Neural progenitor cell (in vitro differentiated cells): Measurements from ENCODE around the gene ZNF385D. TPM values are rescaled to one million over a fixed set of nuclear protein-coding genes. Genes with fewer than 3 reads are reported as not detected.

Experiments used
- DNase-seq: peaks from one replicate; pipeline ENCODE4 v3.0.0-alpha.2; 2016; ENCODE audit warnings: low spot score
- H2AFZ ChIP-seq: fragments of 200-600 bp; sonication (generic); replicated peaks from 2 replicates; pipeline ENCODE4 v1.6.1; 2016; ENCODE audit warnings: antibody characterized with exemption
- H3F3A ChIP-seq: fragments of 200-600 bp; sonication (generic); 2 replicates; pipeline ENCODE4 v1.6.1; 2016; ENCODE audit warnings: antibody characterized with exemption, low read depth
- H3K27ac ChIP-seq: fragments of 200-600 bp; sonication (generic); 2 replicates; pipeline ENCODE4 v1.5.1; 2016; ENCODE audit warnings: mild to moderate bottlenecking
- H3K27me3 ChIP-seq: fragments of 200-600 bp; sonication (generic); 2 replicates; pipeline ENCODE4 v1.6.1; 2016; ENCODE audit warnings: mild to moderate bottlenecking, moderate library complexity
- H3K36me3 ChIP-seq: fragments of 200-600 bp; sonication (generic); 2 replicates; pipeline ENCODE4 v1.5.1; 2016
- H3K4me1 ChIP-seq: fragments of 200-600 bp; sonication (generic); 2 replicates; pipeline ENCODE4 v1.6.1; 2016; ENCODE audit warnings: mixed run types
- H3K4me2 ChIP-seq: fragments of 200-600 bp; sonication (generic); 2 replicates; pipeline ENCODE4 v1.6.1; 2016
- H3K4me3 ChIP-seq: fragments of 200-600 bp; sonication (generic); 2 replicates; pipeline ENCODE4 v1.5.1; 2016
- H3K79me2 ChIP-seq: fragments of 200-600 bp; sonication (generic); 2 replicates; pipeline ENCODE4 v1.6.1; 2016; ENCODE audit warnings: low read depth
- H3K9ac ChIP-seq: fragments of 200-600 bp; sonication (generic); 2 replicates; pipeline ENCODE4 v1.6.1; 2016
- H3K9me3 ChIP-seq: fragments of 200-600 bp; sonication (generic); 2 replicates; pipeline ENCODE4 v1.5.1; 2016; ENCODE audit warnings: low read depth
- H4K20me1 ChIP-seq: fragments of 200-600 bp; sonication (generic); 2 replicates; pipeline ENCODE4 v1.6.1; 2016; ENCODE audit warnings: low read depth
- H3K27ac Mint-ChIP-seq: 3 replicates; pipeline ENCODE4 v1.8.0; 2021; ENCODE audit warnings: mixed read lengths
- H3K27me3 Mint-ChIP-seq: 2 replicates; pipeline ENCODE4 v1.8.0; 2022; ENCODE audit warnings: low read depth, mild to moderate bottlenecking, inconsistent platforms, moderate library complexity, mixed read lengths; ENCODE audit not compliant: insufficient read depth
- H3K36me3 Mint-ChIP-seq: 3 replicates; pipeline ENCODE4 v1.8.0; 2021; ENCODE audit warnings: mixed read lengths
- H3K4me1 Mint-ChIP-seq: 3 replicates; pipeline ENCODE4 v1.8.0; 2021; ENCODE audit warnings: mixed read lengths
- H3K4me3 Mint-ChIP-seq: 3 replicates; pipeline ENCODE4 v1.8.0; 2021; ENCODE audit warnings: mild to moderate bottlenecking, moderate library complexity, mixed read lengths
- H3K9me3 Mint-ChIP-seq: 3 replicates; pipeline ENCODE4 v1.8.0; 2020; ENCODE audit warnings: mixed read lengths
- EZH2 ChIP-seq: fragments of 200-600 bp; sonication (generic); IDR thresholded peaks from 2 replicates; pipeline ENCODE4 v1.6.1; 2017; ENCODE audit warnings: antibody characterized with exemption, mild to moderate bottlenecking, moderate library complexity
- EZH2phosphoT487 ChIP-seq: fragments of 200-600 bp; sonication (generic); IDR thresholded peaks from 2 replicates; pipeline ENCODE4 v1.6.1; 2017; ENCODE audit warnings: antibody characterized with exemption
- total RNA-seq: library from RNA; depleted of rRNA; stranded (reverse); fragments of >200 nt; gene quantifications from 2 replicates; pipeline ENCODE4 v1.2.3, GENCODE V29; 2015; ENCODE audit warnings: low replicate concordance
- TF ChIP-seq, protein P1 (sequence below): fragments of 200-600 bp; sonication (generic); IDR thresholded peaks from 2 replicates; pipeline ENCODE4 v1.5.1; 2017; ENCODE audit warnings: antibody characterized with exemption, mild to moderate bottlenecking

The ZNF385D gene
- total RNA-seq, 1 donor from 2014 or later = 4.4 TPM

DNA sequence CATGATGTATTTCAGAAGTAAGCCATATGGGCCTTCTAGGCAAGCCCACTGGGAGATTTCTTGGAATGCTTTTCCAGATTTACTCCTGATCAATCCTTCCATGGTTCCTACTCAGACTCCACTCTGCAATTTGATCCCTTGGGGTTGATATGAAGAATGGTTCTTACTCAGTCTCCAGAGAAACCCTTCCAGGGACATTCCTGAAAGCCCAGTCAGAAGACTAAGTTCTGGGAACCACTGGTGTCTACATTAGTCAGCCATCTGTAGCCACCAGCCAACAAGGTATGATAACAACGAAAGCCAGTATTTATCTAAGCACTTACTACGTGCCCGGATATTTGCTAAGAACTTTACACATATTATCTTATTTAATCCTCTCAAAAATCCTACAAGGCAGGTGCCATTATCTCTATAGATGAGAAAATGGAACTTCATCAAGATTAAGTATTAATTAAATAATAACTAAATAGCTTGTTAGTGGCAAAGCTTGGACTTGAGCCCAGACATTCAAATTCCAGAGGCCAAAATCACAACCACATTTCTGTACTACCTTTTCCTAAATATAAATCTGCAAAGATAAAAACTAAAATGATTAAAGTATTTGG is 32.7 kb downstream of the ZNF385D start:
- H3K4me3 ChIP-seq = no peak overlapping the region
- peaks cover 2% of the 10 kb centered on the region for H3K27me3 Mint-ChIP-seq
- no peaks in the 10 kb centered on the region for H3K27me3 ChIP-seq
- no peak overlapping the region for H3K4me2 ChIP-seq
- no peak overlapping the region for H2AFZ ChIP-seq
- H3K4me1 Mint-ChIP-seq = no peaks in the 10 kb centered on the region
- DNase-seq = no peak
- no peak overlapping the region for H3K27ac ChIP-seq
- H3K9me3 Mint-ChIP-seq = peaks cover 5% of the 10 kb centered on the region
- no peak for TF ChIP-seq EZH2
- no peak for TF ChIP-seq EZH2phosphoT487
- TF ChIP-seq, protein P1, sequence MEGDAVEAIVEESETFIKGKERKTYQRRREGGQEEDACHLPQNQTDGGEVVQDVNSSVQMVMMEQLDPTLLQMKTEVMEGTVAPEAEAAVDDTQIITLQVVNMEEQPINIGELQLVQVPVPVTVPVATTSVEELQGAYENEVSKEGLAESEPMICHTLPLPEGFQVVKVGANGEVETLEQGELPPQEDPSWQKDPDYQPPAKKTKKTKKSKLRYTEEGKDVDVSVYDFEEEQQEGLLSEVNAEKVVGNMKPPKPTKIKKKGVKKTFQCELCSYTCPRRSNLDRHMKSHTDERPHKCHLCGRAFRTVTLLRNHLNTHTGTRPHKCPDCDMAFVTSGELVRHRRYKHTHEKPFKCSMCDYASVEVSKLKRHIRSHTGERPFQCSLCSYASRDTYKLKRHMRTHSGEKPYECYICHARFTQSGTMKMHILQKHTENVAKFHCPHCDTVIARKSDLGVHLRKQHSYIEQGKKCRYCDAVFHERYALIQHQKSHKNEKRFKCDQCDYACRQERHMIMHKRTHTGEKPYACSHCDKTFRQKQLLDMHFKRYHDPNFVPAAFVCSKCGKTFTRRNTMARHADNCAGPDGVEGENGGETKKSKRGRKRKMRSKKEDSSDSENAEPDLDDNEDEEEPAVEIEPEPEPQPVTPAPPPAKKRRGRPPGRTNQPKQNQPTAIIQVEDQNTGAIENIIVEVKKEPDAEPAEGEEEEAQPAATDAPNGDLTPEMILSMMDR = no peak
- no peak overlapping the region for H3K27ac Mint-ChIP-seq
- H3K9ac ChIP-seq = no peak overlapping the region
- H3K9me3 ChIP-seq = no peaks in the 10 kb centered on the region
- H3K36me3 Mint-ChIP-seq = no peaks in the 10 kb centered on the region
- no peaks in the 10 kb centered on the region for H3K36me3 ChIP-seq
- H3K79me2 ChIP-seq = no peaks in the 10 kb centered on the region
- no peaks in the 10 kb centered on the region for H3F3A ChIP-seq
- no peaks in the 10 kb centered on the region for H4K20me1 ChIP-seq
- H3K4me1 ChIP-seq = no peaks in the 10 kb centered on the region
- no peak overlapping the region for H3K4me3 Mint-ChIP-seq

DNA sequence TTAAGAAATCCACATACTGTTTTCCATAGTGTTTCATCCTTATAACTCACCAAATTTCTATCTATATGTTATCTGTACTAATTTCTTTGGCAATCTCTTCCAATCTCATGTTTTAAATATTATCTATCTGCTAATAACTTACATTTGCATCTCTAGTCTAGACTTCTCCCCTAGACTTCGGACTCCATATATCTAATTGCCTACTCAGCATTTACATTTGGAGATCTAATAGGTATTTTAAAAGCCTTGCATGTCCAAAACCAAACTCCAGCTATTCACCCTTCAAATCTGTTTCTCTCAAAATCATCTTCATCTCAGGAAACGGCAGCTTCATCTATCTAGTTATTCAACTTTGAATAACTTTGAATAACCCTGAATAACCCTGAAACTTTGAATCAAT is 35.3 kb downstream of the ZNF385D start:
- Histone ChIP-seq H4K20me1 (no peaks in the 10 kb centered on the region), H3K4me1 (no peaks in the 10 kb centered on the region), H3K4me3 (no peak overlapping the region), H3K4me2 (no peak overlapping the region), H3K27me3 (no peaks in the 10 kb centered on the region), H3K79me2 (no peaks in the 10 kb centered on the region), H3K9me3 (no peaks in the 10 kb centered on the region), H3K27ac (no peak overlapping the region), H2AFZ (no peak overlapping the region), H3K9ac (no peak overlapping the region), H3K36me3 (no peaks in the 10 kb centered on the region), H3F3A (no peaks in the 10 kb centered on the region)
- no peak overlapping the region for H3K27ac Mint-ChIP-seq
- H3K36me3 Mint-ChIP-seq = no peaks in the 10 kb centered on the region
- no peak for DNase-seq
- no peaks in the 10 kb centered on the region for H3K27me3 Mint-ChIP-seq
- TF ChIP-seq, protein P1 = no peak
- TF ChIP-seq EZH2 (no peak), EZH2phosphoT487 (no peak)
- H3K4me1 Mint-ChIP-seq = no peaks in the 10 kb centered on the region
- no peak overlapping the region for H3K4me3 Mint-ChIP-seq
- H3K9me3 Mint-ChIP-seq = peaks cover 5% of the 10 kb centered on the region

DNA sequence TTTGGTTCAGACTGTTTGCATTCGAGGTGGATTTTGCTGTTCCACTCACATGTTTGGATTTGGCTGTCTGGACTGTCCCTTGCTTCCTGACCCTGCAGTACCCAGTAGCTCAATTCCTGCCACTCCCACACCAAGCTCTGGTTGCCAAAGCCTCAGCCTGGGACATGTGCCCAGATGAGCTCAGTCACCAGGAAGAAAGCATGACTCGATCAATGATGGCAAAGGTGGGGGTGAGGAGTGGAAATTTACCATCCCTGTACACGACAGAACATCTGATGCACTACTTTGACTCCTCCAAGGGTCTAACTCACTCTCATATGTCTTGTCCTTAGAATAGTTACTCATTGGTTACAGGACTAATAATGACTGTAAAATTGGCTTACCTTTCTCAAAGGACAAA is 45.2 kb downstream of the ZNF385D start:
- Histone ChIP-seq H3K27ac (no peak overlapping the region), H3K9ac (no peak overlapping the region), H3K4me3 (no peak overlapping the region), H2AFZ (no peak overlapping the region), H3K36me3 (no peaks in the 10 kb centered on the region), H3K79me2 (no peaks in the 10 kb centered on the region), H3F3A (no peaks in the 10 kb centered on the region), H3K4me2 (no peak overlapping the region), H4K20me1 (no peaks in the 10 kb centered on the region), H3K4me1 (no peaks in the 10 kb centered on the region), H3K9me3 (no peaks in the 10 kb centered on the region), H3K27me3 (no peaks in the 10 kb centered on the region)
- peaks cover 6% of the 10 kb centered on the region for H3K27me3 Mint-ChIP-seq
- peaks cover 5% of the 10 kb centered on the region for H3K9me3 Mint-ChIP-seq
- H3K4me1 Mint-ChIP-seq = no peaks in the 10 kb centered on the region
- TF ChIP-seq EZH2 (no peak), EZH2phosphoT487 (no peak)
- TF ChIP-seq, protein P1 = no peak
- H3K4me3 Mint-ChIP-seq = no peak overlapping the region
- no peak for DNase-seq
- H3K36me3 Mint-ChIP-seq = no peaks in the 10 kb centered on the region
- H3K27ac Mint-ChIP-seq = no peak overlapping the region
